HG02852 (cell line): Measurements from ENCODE around the gene APLF.
"Not testable (repeated sequence)": the region's sequence is repeated elsewhere in the genome, so short reads cannot be mapped to it uniquely, and the experiment has no call there.

Source experiments
- ATAC-seq: cut with Tn5 transposase; IDR thresholded peaks from one replicate; pipeline ENCODE4 v1.9.1; 2021; ENCODE audit warnings: mild to moderate bottlenecking, moderate library complexity; ENCODE audit not compliant: unreplicated experiment

APLF gene

GRCh38 chr2:68527343-68528081, 60.1 kb downstream of the APLF start:
- ATAC-seq, result not testable (repeated sequence)

- ATAC-seq, result not testable (repeated sequence)
Measured at GRCh38 chr2:68529156-68529555, 61.8 kb downstream of the APLF start.

- ATAC-seq, result not testable (repeated sequence)
Measured at GRCh38 chr2:68529651-68530050, 62.3 kb downstream of the APLF start.

GRCh38 chr2:68536000-68536399, 68.6 kb downstream of the APLF start:
- ATAC-seq, result no peak

GRCh38 chr2:68537011-68537410, 69.6 kb downstream of the APLF start:
- no peak for ATAC-seq

- peak; percentile 50 for ATAC-seq
Measured at GRCh38 chr2:68537809-68538208, 70.4 kb downstream of the APLF start.

- no peak for ATAC-seq
Measured at GRCh38 chr2:68544811-68545210, 77.4 kb downstream of the APLF start.

- ATAC-seq, result no peak
Measured at GRCh38 chr2:68548396-68548795, 81.0 kb downstream of the APLF start.

GRCh38 chr2:68553098-68553497, 85.7 kb downstream of the APLF start:
- ATAC-seq, result no peak

- ATAC-seq, result not testable (repeated sequence)
Measured at GRCh38 chr2:68555425-68556206, 88.2 kb downstream of the APLF start.

GRCh38 chr2:68556381-68556780, 89.0 kb downstream of the APLF start:
- ATAC-seq, result no peak

- ATAC-seq, result no peak
Measured at GRCh38 chr2:68558576-68558975, 91.2 kb downstream of the APLF start.

- ATAC-seq, result no peak
Measured at GRCh38 chr2:68559692-68560091, 92.3 kb downstream of the APLF start.

GRCh38 chr2:68560545-68560944, 93.2 kb downstream of the APLF start:
- ATAC-seq, result no peak

- ATAC-seq, result no peak
Measured at GRCh38 chr2:68561372-68561771, 94.0 kb downstream of the APLF start.

- no peak for ATAC-seq
Measured at GRCh38 chr2:68562934-68563333, 95.5 kb downstream of the APLF start.

GRCh38 chr2:68564426-68564825, 97.0 kb downstream of the APLF start:
- ATAC-seq, result no peak

GRCh38 chr2:68565273-68565672, 97.9 kb downstream of the APLF start:
- ATAC-seq, result no peak

GRCh38 chr2:68565858-68566257, 98.5 kb downstream of the APLF start:
- no peak for ATAC-seq

GRCh38 chr2:68566362-68566761, 99.0 kb downstream of the APLF start:
- ATAC-seq, result no peak

GRCh38 chr2:68568116-68568515, 100.7 kb downstream of the APLF start:
- ATAC-seq, result no peak

- no peak for ATAC-seq
Measured at GRCh38 chr2:68569604-68570003, 102.2 kb downstream of the APLF start.
